ENCODE results near the gene PDE6A. TPM values are rescaled to one million over a fixed set of nuclear protein-coding genes. Genes with fewer than 3 reads are reported as not detected.
A peak's percentile ranks its signal among the peaks of the same experiment; 100 is the strongest.

Gene PDE6A
- total and polyA plus RNA-seq, 8 donors = 0.14 to 0.24 (median 0.18) TPM; not detected in 2

- intact Hi-C loops (cut with DNase I) = no loop called here
- Histone ChIP-seq H3K27ac (no peak overlapping the region), H3K4me1 (peaks cover 6 to 39% of the 10 kb centered on the region in 2 donors), H3K36me3 (no peaks in the 10 kb centered on the region), H3K9me3 (no peaks in the 10 kb centered on the region), H3K4me3 (no peak overlapping the region), H3K27me3 (no peaks in the 10 kb centered on the region)
- DNase-seq (no peak), ATAC-seq (no peak)
- no peak for TF ChIP-seq CTCF (IDR thresholded peaks at IDR 0.05)
These were observed 2.4 kb downstream of the PDE6A start for GRCh38 chr5:149942199-149942598.

DNA sequence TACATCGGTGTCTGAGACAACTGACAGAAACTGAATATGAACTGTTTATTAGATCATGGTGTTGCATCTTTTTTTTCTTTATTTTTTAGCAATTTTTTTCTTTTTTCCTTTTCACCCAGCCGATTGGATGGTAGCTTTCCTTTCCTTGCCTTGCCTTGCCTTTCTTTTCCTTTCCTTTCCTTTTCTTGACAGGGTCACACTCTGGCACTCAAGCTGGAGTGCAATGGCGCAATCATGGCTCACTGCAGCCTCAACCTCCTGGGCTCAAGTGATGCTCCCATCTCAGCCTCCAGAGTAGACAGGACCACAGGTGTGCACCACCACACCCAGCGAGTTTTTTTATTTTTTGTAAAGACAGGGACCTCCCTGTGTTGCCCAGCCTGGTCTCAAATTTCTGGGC lies 2.8 kb downstream of the PDE6A start:
- Histone ChIP-seq H3K9me3 (no peaks in the 10 kb centered on the region), H3K36me3 (no peaks in the 10 kb centered on the region), H3K27me3 (no peaks in the 10 kb centered on the region), H3K4me1 (peaks cover 6 to 43% of the 10 kb centered on the region in 2 donors), H3K4me3 (no peak overlapping the region), H3K27ac (no peak overlapping the region)
- intact Hi-C loops (cut with DNase I) = no loop called here
- ATAC-seq = no peak
- TF ChIP-seq CTCF (IDR thresholded peaks at IDR 0.05) = no peak
- DNase-seq = no peak

GRCh38 chr5:149940941-149941644 lies 3.5 kb downstream of the PDE6A start:
- Histone ChIP-seq H3K27me3 (no peaks in the 10 kb centered on the region), H3K9me3 (no peaks in the 10 kb centered on the region), H3K4me3 (no peak overlapping the region), H3K4me1 (peaks cover 6 to 43% of the 10 kb centered on the region in 2 donors), H3K36me3 (no peaks in the 10 kb centered on the region), H3K27ac (no peak overlapping the region)
- no peak for DNase-seq
- no peak for TF ChIP-seq CTCF (IDR thresholded peaks at IDR 0.05)
- intact Hi-C loops (cut with DNase I) = no loop called here
- no peak for ATAC-seq

- no peak for TF ChIP-seq CTCF (IDR thresholded peaks at IDR 0.05)
- DNase-seq (no peak), ATAC-seq (no peak)
- Histone ChIP-seq H3K27ac (no peak overlapping the region), H3K9me3 (no peaks in the 10 kb centered on the region), H3K36me3 (no peaks in the 10 kb centered on the region), H3K4me3 (no peak overlapping the region), H3K4me1 (peaks cover 6 to 43% of the 10 kb centered on the region in 2 donors), H3K27me3 (no peaks in the 10 kb centered on the region)
- intact Hi-C loops (cut with DNase I) = no loop called here
These were observed 4.5 kb downstream of the PDE6A start for GRCh38 chr5:149940077-149940574.

DNA sequence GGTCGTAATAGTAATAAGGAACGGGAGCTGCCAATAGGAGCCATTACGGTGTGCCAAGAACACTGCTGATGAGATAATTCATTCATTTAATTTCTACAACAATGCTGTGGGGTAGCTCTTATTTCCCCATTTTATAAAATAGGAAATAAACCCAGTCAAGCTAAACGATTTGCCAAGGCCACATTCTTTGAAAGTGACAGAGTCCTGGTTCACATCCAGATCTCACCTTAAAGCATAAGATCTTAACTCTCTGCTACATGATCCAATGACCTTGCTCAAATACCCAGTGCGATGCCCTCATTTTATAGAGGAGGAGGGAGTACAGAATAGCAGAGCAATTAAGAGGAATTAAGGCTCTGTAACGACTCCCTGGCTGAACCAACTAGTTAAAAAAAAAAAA lies 5.0 kb downstream of the PDE6A start:
- no peaks in the 10 kb centered on the region for H3K9me3 ChIP-seq
- no peaks in the 10 kb centered on the region for H3K36me3 ChIP-seq
- H3K27ac ChIP-seq = peak overlapping the region in 1 of 2 donors; percentile 63
- intact Hi-C loops (cut with DNase I) = no loop called here
- peak; percentile 11 for ATAC-seq
- no peak overlapping the region for H3K4me3 ChIP-seq
- no peaks in the 10 kb centered on the region for H3K27me3 ChIP-seq
- TF ChIP-seq CTCF (IDR thresholded peaks at IDR 0.05) = no peak
- H3K4me1 ChIP-seq = peaks cover 6 to 43% of the 10 kb centered on the region in 2 donors
- no peak for DNase-seq
